ENCODE data around the gene TSHR. TPM values are rescaled to one million over a fixed set of nuclear protein-coding genes. Genes with fewer than 3 reads are reported as not detected.
A peak's percentile ranks its signal among the peaks of the same experiment; 100 is the strongest.

TSHR gene
- total and polyA plus RNA-seq, 2 donors (not counting 3 experiments of a cell fraction or from before 2014, with no cell fraction given), result not detected

DNA sequence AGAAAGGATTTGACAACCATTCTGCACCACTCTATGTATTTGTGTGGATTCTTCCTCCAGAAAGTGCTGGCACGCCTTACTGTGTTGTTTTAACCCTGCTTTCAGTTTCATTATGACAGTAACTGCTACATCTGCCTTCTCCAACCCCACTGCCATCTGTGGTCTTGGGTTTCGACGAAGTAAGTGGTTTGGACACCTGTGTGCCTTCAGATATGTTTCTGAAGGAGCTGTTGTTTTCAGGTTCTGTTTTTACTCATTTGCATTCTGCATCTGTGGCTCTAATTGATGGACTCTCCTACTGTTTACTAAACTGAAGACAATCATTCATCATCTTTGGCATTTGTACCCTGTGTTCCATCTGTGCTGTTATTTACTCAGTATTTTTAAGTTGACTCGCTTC, 4.1 kb downstream of the TSHR start:
- Histone ChIP-seq H3K9ac (replicated peaks; ENCODE audit: extremely low read depth, insufficient read depth, low read length) (no peak overlapping the region), H3K9me3 (replicated peaks; ENCODE audit: control insufficient read depth, insufficient read depth, low read length) (no peaks in the 10 kb centered on the region), H3K4me1 (ENCODE audit: control insufficient read depth, extremely low read depth, insufficient read depth, low read length) (peaks cover 4% of the 10 kb centered on the region), H2AFZ (ENCODE audit: low read depth, low read length) (no peak overlapping the region), H3K27ac (ENCODE audit: insufficient read depth, low read depth, low read length) (no peak overlapping the region), H4K20me1 (replicated peaks; ENCODE audit: control insufficient read depth, extremely low read depth, insufficient read depth, low read length) (no peaks in the 10 kb centered on the region), H3K4me3 (replicated peaks in 1 of 3; ENCODE audit: insufficient read depth in 1 of 3, low read depth in 1 of 3, low read length in 3 of 3) (no peak overlapping the region), H3K79me2 (ENCODE audit: control insufficient read depth, insufficient read depth, low read length) (no peaks in the 10 kb centered on the region), H3K4me2 (ENCODE audit: insufficient read depth, low read length) (no peak overlapping the region), H3K36me3 (ENCODE audit: control insufficient read depth in 2 of 2, extremely low read depth in 1 of 2, insufficient read depth in 2 of 2, low read length in 2 of 2) (no peaks in the 10 kb centered on the region), H3K9me1 (replicated peaks; ENCODE audit: control insufficient read depth, extremely low read depth, insufficient read depth, low read length) (no peaks in the 10 kb centered on the region), H3K27me3 (ENCODE audit: control insufficient read depth in 2 of 2, insufficient read depth in 2 of 2, low read length in 2 of 2) (peaks cover 22 to 39% of the 10 kb centered on the region in 2 experiments)
- ChIA-PET POLR2A (no interaction called here), CTCF (interaction anchor here (1.3 to 7.8 kb wide), 2 partner anchors 27 to 505 kb away, joined by 3 to 99 read pairs; no protein-coding TSS in a partner anchor)
- no peak for DNase-seq (ENCODE audit: low read depth, low spot score)
- intact Hi-C loops (cut with micrococcal nuclease), result no loop called here
- TF ChIP-seq MYC (IDR thresholded peaks at IDR 0.05; ENCODE audit: low read depth, low read length), result no peak
- TF ChIP-seq, protein P1, sequence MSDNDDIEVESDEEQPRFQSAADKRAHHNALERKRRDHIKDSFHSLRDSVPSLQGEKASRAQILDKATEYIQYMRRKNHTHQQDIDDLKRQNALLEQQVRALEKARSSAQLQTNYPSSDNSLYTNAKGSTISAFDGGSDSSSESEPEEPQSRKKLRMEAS (IDR thresholded peaks at IDR 0.05; ENCODE audit: insufficient read depth, insufficient read length), result no peak
- TF ChIP-seq GATA2 (IDR thresholded peaks at IDR 0.05; ENCODE audit: insufficient read depth, insufficient read length, low read depth, low read length), result no peak
- no peak for TF ChIP-seq FOS (IDR thresholded peaks at IDR 0.05; ENCODE audit: borderline replicate concordance, insufficient read depth, low read length)
- TF ChIP-seq POLR2A (IDR thresholded peaks at IDR 0.05; ENCODE audit: low read depth, low read length), result no peak
- TF ChIP-seq, protein P2, sequence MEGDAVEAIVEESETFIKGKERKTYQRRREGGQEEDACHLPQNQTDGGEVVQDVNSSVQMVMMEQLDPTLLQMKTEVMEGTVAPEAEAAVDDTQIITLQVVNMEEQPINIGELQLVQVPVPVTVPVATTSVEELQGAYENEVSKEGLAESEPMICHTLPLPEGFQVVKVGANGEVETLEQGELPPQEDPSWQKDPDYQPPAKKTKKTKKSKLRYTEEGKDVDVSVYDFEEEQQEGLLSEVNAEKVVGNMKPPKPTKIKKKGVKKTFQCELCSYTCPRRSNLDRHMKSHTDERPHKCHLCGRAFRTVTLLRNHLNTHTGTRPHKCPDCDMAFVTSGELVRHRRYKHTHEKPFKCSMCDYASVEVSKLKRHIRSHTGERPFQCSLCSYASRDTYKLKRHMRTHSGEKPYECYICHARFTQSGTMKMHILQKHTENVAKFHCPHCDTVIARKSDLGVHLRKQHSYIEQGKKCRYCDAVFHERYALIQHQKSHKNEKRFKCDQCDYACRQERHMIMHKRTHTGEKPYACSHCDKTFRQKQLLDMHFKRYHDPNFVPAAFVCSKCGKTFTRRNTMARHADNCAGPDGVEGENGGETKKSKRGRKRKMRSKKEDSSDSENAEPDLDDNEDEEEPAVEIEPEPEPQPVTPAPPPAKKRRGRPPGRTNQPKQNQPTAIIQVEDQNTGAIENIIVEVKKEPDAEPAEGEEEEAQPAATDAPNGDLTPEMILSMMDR (IDR thresholded peaks at IDR 0.05; ENCODE audit: extremely low read depth in 1 of 2, insufficient read depth in 1 of 2, low read depth in 1 of 2, low read length in 2 of 2), result no peak
- no TSS peak for BruUV-seq (replicated peaks)
- FAIRE-seq, result peak; percentile 49
- dilution Hi-C loops (cut with MboI; ENCODE audit: extremely low pct_ligation_motif_present, low sequenced_read_pairs), result no loop called here

DNA sequence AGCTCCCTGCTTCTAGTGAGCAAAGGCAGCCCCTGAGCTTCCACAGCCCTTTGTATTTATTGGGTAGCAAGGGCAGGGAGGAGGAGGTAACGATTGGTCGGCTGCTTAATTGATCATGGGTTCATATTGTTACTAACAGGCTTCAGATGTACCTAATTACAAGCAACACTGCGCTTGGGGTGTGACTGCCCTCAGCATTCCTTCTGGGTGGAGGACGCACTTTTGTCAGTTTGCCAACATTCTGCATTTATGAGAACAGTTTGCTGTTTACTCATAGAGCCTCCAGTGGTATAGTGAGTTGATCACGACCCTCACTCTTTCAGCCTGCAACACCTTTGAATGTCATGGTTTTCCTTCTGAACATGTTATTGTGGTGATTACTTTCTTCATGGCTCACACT, 9.6 kb downstream of the TSHR start:
- intact Hi-C loops (cut with micrococcal nuclease) (no loop called here), dilution Hi-C loops (cut with MboI; ENCODE audit: extremely low pct_ligation_motif_present, low sequenced_read_pairs) (no loop called here)
- H3K4me1 ChIP-seq (ENCODE audit: control insufficient read depth, extremely low read depth, insufficient read depth, low read length), result no peaks in the 10 kb centered on the region
- H3K9me1 ChIP-seq (replicated peaks; ENCODE audit: control insufficient read depth, extremely low read depth, insufficient read depth, low read length), result no peaks in the 10 kb centered on the region
- FAIRE-seq (no peak), DNase-seq (ENCODE audit: low read depth, low spot score) (no peak)
- H3K27ac ChIP-seq (ENCODE audit: insufficient read depth, low read depth, low read length), result no peak overlapping the region
- no peaks in the 10 kb centered on the region for H4K20me1 ChIP-seq (replicated peaks; ENCODE audit: control insufficient read depth, extremely low read depth, insufficient read depth, low read length)
- no peak overlapping the region for H2AFZ ChIP-seq (ENCODE audit: low read depth, low read length)
- H3K27me3 ChIP-seq (ENCODE audit: control insufficient read depth in 2 of 2, insufficient read depth in 2 of 2, low read length in 2 of 2), result peaks cover 0 to 2% of the 10 kb centered on the region in 2 experiments
- no peaks in the 10 kb centered on the region for H3K36me3 ChIP-seq (ENCODE audit: control insufficient read depth in 2 of 2, extremely low read depth in 1 of 2, insufficient read depth in 2 of 2, low read length in 2 of 2)
- no peaks in the 10 kb centered on the region for H3K9me3 ChIP-seq (replicated peaks; ENCODE audit: control insufficient read depth, insufficient read depth, low read length)
- TF ChIP-seq, protein P2 (IDR thresholded peaks at IDR 0.05; ENCODE audit: extremely low read depth in 1 of 2, insufficient read depth in 1 of 2, low read depth in 1 of 2, low read length in 2 of 2), result no peak
- no peak for TF ChIP-seq POLR2AphosphoS5 (IDR thresholded peaks at IDR 0.05; ENCODE audit: insufficient read depth, low read depth, low read length)
- POLR2A ChIA-PET, result no interaction called here
- H3K79me2 ChIP-seq (ENCODE audit: control insufficient read depth, insufficient read depth, low read length), result no peaks in the 10 kb centered on the region
- no TSS peak for BruUV-seq (replicated peaks)
- H3K4me3 ChIP-seq (replicated peaks in 1 of 3; ENCODE audit: insufficient read depth in 1 of 3, low read depth in 1 of 3, low read length in 3 of 3), result no peak overlapping the region
- CTCF ChIA-PET, result no interaction called here
- no peak overlapping the region for H3K4me2 ChIP-seq (ENCODE audit: insufficient read depth, low read length)
- H3K9ac ChIP-seq (replicated peaks; ENCODE audit: extremely low read depth, insufficient read depth, low read length), result no peak overlapping the region
